Astrocyte of the cerebellum (primary cell): ENCODE data around the gene BCL2L14.

ENCODE experiments used
- DNase-seq: peaks from one replicate; pipeline ENCODE4 v3.0.0-alpha.2; 2011; ENCODE audit warnings: low read depth
- H3K4me3 ChIP-seq: 2 replicates; pipeline ENCODE4 v1.5.1; 2011; ENCODE audit warnings: mild to moderate bottlenecking, low read depth, low read length, moderate library complexity
- CTCF ChIP-seq: IDR thresholded peaks from 2 replicates; pipeline ENCODE4 v1.5.1; 2012; ENCODE audit warnings: low read length, low read depth, moderate library complexity, mild to moderate bottlenecking; ENCODE audit errors: missing control alignments
- in situ Hi-C: cut with HindIII; loops from 2 replicates; pipeline ENCODE4 v1.10.0; 2017; ENCODE audit warnings: low sequenced_read_pairs

Gene BCL2L14

GRCh38 chr12:12035229-12035628 lies 35.5 kb upstream of the BCL2L14 start:
- no peak for TF ChIP-seq CTCF

DNA sequence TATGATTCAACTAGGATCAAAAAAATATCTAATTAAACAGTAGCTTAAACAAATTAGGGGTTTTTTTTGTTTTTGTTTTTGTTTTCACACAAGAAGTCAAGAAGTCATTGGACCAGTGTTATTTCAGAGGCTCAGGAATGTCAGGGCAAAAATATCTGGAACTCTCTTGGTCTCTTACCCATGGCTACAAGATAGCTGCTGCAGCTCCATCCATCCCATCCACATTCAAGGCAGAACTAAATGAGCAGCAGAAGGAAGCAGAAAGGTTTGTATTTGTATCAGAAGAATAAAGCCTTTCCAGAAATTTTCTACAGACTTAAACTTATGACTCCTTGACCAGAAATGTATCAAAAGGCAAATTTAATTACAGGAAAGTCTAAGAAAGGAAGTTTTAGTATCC lies 33.8 kb upstream of the BCL2L14 start:
- in situ Hi-C loops: loop anchor here (25.0 kb wide), 1 partner anchor 450 kb away; no protein-coding TSS in a partner anchor
- no peak for TF ChIP-seq CTCF
- H3K4me3 ChIP-seq: no peak overlapping the region
- DNase-seq: no peak

More at GRCh38 chr12:12035229-12035628, 35.5 kb upstream of the BCL2L14 start:
- no peak overlapping the region for H3K4me3 ChIP-seq
- in situ Hi-C loops: loop anchor here (25.0 kb wide), 1 partner anchor 448 kb away; no protein-coding TSS in a partner anchor
- no peak for DNase-seq

DNA sequence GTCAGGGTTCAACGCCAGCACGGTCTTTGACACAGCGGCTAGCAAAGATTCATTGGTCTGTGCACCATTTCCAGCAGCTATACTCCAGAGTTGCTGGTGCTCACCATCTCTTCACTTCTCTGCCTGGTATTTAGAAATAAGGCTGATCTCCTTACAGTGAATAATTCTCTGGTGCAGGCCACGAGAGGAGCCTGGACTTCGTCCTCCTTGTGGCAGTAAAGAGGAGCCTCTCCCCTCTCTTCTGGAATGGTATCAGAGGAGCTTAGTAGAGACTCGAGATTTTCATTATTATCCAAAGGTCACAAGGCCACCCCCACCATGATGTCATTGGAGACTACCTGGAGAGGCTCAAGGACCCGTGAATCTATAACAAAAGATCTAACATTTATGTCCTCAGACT lies 30.8 kb upstream of the BCL2L14 start:
- no peak for DNase-seq
- no peak overlapping the region for H3K4me3 ChIP-seq
- in situ Hi-C loops: loop anchor here (25.0 kb wide), 1 partner anchor 453 kb away; no protein-coding TSS in a partner anchor
- TF ChIP-seq CTCF: no peak

DNA sequence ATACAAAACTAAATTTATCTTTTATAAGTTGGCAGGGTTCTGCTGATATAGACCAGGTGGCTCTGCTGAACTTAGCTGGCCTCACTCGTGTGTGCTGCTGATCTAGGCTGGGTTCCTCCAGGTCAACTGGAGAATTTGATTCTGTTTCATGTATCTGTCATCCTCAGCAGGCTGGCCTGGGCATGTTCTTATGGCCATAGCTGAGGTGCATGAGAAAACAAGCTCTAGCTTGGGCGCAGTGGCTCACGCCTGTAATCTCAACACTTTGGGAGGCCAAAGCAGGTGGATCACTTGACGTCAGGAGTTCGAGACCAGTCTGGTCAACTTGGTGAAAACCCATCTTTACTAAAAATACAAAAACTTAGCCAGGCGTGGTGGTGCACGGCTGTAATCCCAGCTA lies 24.3 kb upstream of the BCL2L14 start:
- in situ Hi-C loops: loop anchor here (25.0 kb wide), 1 partner anchor 459 kb away; no protein-coding TSS in a partner anchor
- no peak for TF ChIP-seq CTCF
- H3K4me3 ChIP-seq: no peak overlapping the region
- DNase-seq: no peak

DNA sequence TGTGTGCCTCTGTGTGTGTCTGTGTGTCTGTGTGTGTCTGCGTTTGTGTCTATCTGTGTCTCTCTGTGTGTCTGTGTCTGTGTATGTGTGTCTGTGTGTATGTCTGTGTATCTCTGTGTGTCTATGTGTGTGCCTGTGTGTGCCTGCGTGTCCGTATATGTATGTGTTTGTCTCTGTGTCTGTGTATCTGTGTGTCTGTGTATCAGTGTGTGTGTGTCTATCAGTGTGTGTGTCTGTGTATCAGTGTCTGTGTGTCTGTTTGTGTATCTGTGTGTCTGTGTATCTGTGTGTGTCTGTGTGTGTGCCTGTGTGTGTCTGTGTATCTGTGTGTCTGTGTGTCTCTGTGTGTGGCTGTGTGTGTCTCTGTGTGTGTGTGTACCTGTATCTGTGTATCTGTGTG lies 23.1 kb upstream of the BCL2L14 start:
- TF ChIP-seq CTCF: no peak
- in situ Hi-C loops: loop anchor here (25.0 kb wide), 1 partner anchor 460 kb away; no protein-coding TSS in a partner anchor
- no peak for DNase-seq
- no peak overlapping the region for H3K4me3 ChIP-seq

DNA sequence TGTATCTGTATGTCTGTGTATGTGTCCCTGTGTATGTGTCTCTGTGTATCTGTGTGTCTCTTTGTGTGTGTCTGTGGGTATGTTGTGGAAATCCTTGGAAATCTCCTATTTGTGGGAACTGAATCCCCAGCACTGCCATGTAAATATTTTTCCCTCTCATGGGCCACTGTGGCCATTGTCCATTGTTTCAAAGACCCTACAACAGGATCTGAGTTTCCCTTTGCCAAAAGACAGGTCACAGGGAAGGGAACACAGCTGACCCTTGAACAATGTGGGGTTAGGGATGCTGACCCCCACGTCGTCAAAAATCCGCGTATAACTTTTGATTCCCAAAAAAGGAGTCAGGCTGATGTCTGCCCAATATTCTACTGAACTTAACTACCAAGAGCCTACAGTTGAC lies 22.5 kb upstream of the BCL2L14 start:
- DNase-seq: no peak
- no peak overlapping the region for H3K4me3 ChIP-seq
- TF ChIP-seq CTCF: no peak
- in situ Hi-C loops: loop anchor here (25.0 kb wide), 1 partner anchor 461 kb away; no protein-coding TSS in a partner anchor

- no peak for TF ChIP-seq CTCF
- in situ Hi-C loops: loop anchor here (25.0 kb wide), 1 partner anchor 461 kb away; no protein-coding TSS in a partner anchor
- no peak overlapping the region for H3K4me3 ChIP-seq
- DNase-seq: no peak
Observed at GRCh38 chr12:12048714-12049113, 22.0 kb upstream of the BCL2L14 start.
